RPMI7951 (cell line): Measurements from ENCODE around the gene LYSMD3. TPM values are rescaled to one million over a fixed set of nuclear protein-coding genes. Genes with fewer than 3 reads are reported as not detected.
A peak's percentile ranks its signal among the peaks of the same experiment; 100 is the strongest.

Experiments
- DNase-seq: peaks from one replicate; pipeline ENCODE4 v3.0.0-alpha.2; 2012; ENCODE audit warnings: low read depth
- total RNA-seq: library from RNA; depleted of rRNA; stranded (reverse); fragments of >200 nt; shearing (Covaris generic); gene quantifications from 2 replicates; pipeline ENCODE4 v1.2.3, GENCODE V29; 2014

LYSMD3 gene
- total RNA-seq, 1 experiment from 2014 or later = 15.9 TPM

DNA sequence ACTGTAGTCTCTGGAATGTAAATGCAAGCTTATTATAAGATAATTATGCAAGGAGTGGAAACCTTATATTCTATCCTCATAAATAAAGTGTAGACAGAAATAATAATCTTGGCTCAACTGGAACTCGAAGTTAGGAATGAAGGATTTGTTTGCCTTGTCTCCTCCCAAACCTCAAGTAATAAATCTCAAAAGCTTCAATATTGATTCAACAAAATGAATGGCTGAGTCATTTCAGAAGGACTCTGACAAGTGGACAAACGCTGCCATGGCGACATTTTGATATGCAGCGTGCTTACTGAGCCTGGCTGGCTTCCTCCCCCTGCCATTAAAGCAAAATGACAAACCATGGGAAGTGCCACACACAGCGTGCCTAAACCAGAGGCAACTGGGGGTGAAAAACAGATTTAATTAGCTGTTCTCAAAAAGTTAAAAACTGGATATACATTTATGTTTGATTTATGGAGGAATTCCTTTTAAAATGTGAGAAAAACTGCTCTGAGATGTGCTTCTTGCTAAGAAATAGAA is 18.7 kb upstream of the LYSMD3 start:
- peak; percentile 26 for DNase-seq

DNA sequence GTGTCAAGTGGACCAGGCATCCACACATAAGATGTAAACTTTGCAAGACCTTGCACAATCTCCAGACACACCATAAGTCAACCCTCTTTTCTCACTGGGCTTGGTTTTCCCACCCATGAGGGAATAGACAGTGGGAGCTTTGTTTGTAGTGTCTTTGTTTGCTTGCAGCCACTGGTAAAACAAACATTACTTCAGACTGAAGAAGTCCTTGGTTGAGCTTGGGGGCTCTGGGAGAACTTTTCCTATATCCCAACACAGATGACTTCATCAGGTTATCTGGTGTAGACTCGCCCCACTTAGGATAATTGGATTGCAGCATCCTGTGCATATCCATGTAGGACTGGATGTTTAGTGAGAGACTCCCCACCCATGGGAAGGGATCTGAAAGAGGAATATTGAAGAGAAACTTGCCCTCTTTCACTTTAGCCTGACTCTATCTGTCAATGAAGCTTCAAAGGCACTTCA is 17.7 kb upstream of the LYSMD3 start:
- DNase-seq = peak; percentile 6

DNA sequence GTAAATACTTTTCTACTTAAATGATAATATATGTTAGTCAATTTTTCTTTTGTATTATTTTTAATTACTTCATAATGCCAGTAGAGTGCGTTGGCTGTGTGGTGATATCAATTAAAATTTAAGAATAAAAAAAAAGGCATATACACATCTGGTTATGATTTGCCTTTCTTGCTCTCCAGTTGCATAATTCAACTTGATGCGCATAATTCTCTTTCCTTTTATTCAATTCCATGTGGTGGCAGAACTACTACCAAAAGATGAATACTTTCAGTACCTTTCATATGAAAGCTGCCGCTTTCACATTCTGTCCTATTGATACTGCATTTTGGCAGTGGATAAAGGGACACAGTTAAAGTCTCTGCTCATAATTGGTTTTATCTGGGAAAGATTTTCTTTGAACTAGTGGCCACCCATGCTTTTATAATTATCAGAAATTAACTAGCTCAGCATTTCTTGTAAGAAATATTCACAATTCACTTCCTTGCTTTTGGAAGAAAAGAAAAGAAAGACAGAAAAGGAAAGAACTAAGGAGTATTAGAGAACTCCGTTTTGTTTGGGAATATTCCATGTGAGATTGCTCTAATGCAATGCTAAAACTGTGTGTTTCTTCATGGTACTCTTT is 16.9 kb upstream of the LYSMD3 start:
- DNase-seq = no peak

DNA sequence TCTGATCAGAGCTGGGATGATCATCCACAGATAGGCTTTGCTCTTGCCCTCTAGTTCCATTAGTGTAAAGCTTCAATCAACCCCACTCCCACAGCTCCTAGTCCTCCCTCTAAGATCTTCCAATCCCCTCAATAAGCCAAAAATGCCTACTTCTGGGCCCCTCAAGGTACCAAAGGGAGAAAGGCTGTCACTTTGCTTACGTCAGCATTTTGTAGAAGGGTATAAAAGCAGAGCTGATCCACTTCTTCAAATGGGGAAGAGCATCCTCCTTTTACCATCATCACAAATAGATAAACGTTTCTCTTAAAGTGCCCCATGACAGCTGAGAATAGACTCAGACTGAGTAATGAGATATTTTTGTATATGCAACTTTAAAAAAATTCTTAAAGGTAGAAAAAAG is 16.1 kb upstream of the LYSMD3 start:
- DNase-seq = no peak

DNA sequence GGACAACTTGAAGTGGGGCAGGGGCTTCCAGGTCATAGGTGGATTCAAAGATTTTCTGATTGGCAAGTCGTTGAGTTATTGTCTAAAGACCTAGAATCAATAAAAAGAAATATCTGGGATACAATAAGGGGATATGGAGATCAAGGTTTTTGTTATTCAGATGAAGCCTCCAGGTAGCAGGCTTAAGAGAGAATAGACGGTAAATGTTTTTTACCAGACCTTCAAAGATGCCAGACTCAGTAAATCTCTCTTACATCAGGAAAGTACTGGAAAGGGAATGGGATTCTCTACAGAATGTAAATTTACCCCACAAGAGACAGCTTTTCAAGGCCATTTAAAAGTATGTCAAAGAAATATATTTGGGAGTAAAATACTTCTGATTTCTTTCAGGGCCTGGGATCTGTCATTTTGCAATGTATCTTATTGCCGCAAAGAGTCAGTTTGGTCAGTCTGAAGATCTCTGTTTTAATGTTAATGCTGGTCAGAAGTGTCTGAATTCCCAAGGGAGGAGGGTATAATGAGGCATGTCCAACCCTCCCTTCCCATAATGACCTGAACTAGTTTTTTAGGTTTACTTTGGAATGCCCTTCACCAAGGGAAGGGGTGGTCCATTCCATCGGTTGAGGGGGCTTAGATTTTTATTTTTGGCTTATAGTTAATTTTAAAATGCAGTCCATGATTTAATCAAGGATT is 13.6 kb upstream of the LYSMD3 start:
- no peak for DNase-seq

DNA sequence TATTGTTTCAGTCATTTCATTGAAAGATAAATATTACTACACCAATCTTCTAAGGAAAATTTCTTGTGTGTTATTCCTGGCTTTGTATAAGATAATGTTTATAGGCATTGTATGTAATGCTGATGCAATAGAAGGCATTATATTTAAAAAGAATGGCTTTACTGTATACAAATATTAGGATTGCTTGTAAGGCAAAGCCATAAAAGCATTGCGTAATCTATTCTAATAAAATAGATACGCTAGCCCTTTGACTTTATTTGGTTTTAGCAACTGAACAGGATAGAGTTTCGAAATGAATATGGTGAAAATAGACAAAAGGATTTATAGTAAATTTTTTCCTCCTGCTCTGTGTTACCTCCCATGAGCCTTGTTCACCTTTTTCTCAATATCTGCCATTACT is 5.5 kb upstream of the LYSMD3 start:
- no peak for DNase-seq

DNA sequence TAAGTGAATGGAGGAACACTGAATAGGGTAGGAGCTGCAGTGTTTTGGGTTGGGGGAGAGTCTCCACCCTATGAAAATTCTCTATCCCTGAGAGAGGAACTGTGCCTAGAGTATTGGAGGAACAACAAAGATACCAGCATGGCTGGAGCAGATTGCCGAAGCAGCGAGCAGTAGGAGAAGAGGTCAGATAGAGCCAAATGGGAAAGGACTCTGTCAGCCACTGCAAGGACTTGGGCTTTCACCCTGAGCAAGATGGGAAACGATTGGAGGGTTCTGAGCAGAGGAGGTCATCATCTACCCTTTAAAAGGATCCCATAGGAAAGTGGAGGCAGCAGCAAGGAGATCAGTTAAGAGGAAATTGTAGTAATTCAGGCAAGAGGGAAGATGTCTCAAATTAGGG is 4.4 kb upstream of the LYSMD3 start:
- DNase-seq = no peak

DNA sequence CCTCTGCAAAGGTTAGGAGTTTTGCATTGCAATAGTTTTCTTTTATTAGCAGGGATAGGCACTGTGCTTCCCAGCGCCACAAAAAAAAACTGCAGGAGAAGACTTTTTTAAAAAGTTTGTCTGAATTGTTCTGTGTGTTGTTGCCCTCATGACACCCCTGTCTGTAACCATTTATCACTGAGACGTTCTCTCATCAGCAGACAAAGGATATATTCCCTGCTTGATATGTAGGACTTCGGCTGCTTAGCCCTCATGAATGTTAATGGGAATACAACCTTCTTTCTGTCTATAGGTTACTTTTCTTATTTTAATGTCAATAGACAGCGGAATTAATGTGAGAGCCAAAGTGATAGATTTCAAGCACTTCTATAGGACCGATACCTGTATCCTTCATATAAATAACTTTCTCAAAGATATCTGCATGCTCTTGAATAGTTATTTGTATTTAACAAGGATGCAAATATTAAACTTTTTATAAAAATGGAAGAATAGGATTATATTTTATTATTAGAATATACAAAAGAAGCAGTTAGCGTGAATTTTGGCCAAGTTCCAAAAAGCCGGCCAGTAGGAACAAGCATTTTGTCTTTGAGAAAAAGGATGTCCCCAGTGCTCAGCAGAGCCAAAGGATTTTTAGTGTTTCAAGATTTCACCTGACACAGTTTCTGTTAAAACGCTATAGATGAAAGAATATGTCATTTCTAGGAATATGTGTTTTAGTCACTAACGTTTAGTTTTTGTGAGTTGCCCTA is 1.5 kb upstream of the LYSMD3 start:
- peak; percentile 8 for DNase-seq

DNA sequence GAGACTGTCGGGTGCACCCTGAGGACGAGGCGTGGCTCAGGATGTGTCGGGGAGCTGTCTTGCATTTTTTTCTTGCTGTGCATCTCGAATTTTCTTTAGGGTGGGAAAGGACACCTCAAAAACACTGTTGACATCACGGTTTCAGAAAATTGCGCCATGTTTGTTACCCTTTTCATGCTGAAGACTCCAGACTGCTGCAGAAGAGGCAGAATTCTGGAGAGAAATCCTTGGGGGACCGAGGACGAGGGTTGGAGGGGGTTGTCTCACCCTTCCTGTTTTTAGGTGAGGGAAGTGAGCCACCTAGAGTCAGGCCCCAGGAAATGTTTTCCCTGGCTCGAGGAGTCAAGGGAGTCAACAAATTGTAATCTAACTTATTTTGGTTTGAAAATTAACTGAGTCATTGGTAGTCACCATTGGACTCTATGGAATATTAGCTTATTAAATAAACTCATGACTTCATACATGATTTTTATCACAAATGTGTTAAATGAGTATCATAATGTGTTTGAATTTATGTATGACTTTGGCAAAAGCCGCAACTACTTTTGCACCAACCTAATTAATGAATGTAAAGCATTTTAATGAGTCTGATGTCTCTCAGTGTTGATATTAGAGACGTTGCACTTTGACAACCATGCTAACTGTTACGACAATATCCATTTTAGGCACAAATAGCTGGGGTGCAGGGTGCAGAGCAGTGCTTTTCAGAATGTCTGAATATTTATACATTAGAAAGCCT is 724 bp upstream of the LYSMD3 start:
- peak; percentile 75 for DNase-seq

DNA sequence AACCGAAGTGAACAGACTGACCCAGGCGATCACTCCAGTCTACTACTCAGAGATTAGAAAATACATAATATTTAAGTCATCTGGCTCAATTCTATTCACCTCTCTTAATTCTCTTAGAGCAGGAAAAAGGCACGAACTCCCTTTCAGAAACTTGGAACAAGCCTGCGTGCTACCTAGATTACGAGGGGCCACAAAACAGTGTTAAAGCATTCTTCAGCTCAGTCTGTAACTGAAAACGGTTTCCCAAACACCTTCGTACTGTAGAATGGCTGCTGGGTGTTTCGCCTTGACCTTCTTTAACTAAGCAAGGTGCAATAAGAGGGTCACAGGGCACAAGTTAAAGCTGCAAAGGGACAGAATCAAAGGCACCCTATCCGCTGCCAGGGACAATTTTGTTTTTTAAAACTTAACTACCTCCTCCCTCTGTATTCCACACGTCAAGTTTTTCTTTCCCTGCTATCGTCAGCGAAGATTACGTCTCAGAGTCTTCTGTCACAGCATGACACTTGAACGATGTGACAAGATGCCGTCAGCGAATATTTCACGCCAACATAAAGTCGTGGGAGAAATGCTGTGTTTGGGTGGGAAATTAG is 687 bp downstream of the LYSMD3 start:
- DNase-seq = peak; percentile 3

DNA sequence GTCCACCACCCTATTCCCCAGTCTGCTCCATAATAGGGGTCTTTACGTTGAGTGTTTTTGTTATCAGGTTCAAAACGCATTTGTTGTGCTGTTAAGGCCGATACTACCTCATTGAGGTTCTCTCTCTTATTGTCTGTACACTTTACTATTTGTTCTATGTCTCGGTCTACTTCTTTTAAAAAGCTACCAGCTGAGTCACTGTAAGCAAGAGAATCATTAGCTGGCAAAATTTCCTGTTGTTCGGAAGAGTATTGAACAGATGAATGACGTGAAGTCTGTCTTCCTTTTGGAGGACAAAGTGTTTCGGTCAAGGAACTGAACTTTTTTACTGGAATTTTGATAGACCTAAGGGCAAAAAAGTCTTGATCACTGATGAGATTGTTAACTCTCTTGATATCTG is 10.3 kb downstream of the LYSMD3 start:
- no peak for DNase-seq

DNA sequence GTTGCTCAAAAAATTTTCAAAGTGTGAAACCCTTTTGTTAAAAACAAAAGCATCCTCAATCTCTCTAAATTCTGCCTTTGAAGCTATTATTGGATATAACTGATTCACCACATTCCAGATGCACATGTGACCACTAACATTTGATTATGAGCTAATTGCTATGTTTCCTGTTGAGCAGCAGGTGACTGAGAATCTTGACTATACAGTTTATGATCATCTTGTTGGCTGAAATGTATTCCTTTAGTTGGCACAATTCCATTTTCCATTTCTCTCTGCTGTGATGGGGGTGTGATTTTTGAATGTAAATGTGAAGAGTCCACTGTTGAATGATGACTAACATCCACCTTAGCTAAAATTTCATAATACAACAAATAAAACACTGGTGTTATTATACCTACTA is 10.7 kb downstream of the LYSMD3 start:
- peak; percentile 25 for DNase-seq

DNA sequence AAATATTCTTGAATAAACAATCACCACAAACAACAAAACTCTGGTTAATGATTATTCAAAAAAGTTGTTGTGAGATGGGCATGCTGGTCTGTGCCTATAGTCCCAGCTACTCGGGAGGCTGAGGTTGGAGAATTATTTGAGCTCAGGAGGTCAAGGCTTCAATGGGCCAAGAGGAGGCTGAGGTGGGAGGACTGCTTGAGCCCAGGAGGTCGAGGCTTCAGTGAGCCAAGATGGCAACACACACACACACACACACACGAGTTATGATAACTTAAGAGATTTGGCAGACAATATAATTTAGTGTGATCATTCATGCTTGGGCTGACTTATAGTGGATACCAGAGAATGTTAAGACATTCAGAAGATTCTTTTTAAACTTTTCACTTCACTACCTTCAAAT is 14.9 kb downstream of the LYSMD3 start:
- no peak for DNase-seq

DNA sequence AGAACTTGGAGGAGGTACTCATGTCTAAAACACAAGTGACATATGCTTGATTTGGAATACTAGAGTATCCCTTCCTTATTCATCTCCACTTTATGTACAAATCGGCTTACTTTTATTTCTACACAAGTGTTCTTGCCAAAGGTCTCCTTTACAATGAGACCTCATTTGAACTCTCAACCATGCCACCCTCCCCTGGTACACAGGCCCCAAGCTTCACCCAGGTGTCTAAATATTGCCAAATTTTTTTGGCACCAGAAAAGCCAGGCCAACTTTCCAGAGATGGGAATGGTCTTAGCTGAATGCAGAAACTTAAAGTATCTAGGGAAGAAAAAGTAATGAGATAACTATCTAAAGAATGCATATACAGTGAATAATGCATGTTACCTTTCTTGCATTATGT is 18.9 kb downstream of the LYSMD3 start:
- DNase-seq = no peak

DNA sequence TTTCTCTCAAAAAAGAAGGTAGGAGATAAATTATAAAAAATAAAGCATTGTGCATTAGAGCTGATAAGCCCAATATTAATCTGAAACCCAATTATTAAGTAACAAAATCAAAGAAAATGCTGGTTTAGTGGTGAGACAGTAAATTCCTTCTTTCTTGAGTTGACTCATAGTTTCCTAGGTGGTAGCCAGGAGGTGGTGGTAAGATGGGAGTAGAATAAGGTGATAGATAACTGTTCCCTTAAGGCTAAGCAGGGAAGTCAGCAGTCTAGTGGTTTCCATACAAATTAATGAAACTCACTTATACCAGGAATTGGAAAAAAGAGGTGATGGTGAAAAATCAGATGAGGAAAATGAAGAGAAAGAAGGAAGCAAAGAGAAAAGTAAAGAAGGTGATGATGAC is 23.2 kb downstream of the LYSMD3 start:
- DNase-seq = no peak

DNA sequence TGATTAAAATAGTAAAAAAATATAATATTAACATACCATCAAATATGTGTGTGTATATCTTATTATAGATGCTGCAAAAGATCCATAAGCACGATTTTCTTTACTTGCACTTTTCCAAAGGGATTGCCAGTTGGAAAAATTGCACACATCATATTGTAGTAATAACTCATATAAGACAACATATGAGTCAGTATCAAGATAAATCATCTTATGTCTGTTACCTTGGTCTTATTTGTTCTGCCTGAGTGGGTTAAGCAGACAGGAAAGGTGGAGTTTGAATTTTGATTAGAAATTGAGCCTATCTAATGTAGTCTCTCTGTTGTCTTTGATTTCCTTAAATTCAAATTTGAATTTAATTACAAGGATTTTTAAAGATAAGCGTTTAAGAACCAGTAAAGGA is 24.6 kb downstream of the LYSMD3 start:
- no peak for DNase-seq

DNA sequence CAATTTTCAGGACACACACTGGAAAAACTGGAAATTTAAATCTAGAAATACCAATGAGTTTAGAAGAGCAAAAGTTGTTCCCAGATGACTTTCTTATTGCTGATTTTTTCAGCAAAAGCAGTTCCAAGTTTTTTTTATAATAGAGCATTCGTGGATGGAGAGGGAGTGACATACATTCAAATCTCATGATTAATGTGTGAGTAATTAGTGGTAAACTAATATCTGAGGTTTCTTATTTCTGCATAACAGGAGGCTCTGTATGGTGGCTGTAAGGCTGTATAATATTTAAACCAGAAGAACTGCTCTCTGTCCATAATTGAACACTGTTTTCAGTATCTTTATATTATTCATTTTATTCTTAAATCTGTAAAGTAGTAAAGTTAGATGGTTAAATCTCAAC is 25.8 kb downstream of the LYSMD3 start:
- DNase-seq = no peak

DNA sequence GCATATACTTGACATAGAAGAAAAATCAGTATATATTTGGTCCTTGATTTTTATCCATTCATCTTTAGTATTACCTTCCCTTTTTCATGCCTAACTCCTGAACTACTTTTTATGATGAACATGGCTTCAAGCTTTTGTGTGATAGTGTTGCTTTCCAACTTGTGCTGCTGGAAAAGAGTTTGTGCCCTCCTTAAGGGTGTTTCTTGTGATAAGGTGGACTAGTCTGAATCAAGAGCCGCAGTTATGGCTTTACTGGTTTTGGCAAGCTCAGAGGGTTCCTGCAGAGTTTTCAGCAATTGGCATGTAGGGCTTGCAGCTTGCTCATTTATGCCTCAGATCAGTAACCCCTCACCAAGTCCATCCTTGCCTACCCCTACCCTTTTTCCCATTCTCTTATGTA is 34.2 kb downstream of the LYSMD3 start:
- DNase-seq = no peak

DNA sequence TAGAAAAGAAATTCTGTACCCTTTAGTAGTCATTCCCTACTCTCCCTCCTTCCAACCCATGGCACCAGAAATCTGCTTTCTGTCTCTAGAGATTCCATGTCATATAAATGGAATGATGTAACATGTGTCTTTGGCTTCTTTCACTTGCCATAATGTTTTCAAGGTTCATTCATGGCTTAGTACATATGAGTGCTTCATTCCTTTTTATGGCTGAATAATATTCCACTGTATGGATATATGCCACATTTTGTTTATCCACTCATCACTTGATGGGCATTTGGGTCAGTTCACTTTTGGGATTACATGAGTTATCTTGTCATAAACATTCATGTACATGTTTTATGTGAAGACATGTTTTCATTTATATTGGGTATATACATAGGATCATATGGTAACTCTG is 35.3 kb downstream of the LYSMD3 start:
- no peak for DNase-seq

DNA sequence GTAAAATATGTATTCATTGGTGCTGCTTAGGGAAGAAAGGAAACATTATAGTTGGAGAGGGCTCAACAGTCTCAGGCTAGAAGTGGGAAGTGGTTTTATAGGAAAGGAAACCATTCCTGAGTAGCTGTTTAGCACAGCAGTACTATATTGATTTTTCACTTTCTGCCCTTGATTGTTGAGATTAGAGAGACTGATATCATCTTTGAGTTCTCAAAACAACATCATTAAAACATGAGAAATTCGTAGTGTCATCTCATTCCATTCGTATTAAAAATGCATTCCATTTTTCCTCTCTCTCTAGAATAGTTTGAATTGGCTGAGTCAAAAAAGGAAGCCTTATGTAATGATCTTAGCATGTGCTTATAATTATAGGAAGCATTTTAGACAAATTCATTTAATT is 40.6 kb downstream of the LYSMD3 start:
- DNase-seq = no peak

DNA sequence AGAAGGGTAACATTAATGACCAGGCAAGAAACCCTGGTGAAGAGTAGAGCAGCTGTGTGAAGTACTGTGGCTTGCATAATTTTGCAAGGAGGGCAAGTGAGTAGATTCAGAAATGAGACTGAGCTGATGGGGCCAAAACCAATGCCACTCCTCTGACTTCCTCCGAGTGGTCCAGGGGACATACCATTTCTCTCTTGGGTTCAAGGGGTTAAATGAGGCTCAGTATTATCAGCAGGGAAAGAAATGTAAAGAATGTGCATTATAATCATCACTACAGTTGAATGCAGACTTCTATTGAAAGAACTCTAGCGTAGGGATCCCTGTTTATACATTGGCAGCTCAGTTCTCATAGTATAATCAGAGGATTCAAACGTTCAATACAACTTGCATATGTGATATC is 44.8 kb downstream of the LYSMD3 start:
- DNase-seq = no peak

DNA sequence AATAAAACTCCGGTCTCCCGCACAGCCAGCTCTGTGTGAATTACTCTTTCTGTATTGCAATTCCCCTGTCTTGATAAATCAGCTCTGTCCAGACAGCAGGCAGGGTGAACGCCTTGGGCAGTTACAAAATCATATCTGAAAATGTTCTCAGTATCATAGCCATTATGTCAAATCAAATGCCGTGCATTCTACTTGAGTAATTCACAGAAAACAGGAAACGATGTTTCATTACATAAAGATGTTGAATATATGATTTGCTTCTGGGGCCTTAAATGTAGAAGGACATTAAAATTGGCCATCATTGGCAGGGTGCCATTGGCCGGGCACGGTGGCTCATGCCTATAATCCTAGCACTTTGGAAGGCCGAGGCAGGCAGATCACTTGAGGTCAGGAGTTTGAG is 46.2 kb downstream of the LYSMD3 start:
- DNase-seq = no peak
